Loucy (cell line): ENCODE data around the gene HASPIN.

Experiments
- EZH2phosphoT487 ChIP-seq: fragments of 200-600 bp; IDR thresholded peaks from 2 replicates; pipeline ENCODE4 v1.6.1; 2018; ENCODE audit warnings: antibody characterized with exemption, mild to moderate bottlenecking, moderate library complexity, borderline replicate concordance
- TF ChIP-seq, protein P1 (sequence below): fragments of 200-600 bp; sonication (generic); conservative IDR thresholded peaks from 2 replicates; pipeline ENCODE4 v1.5.1; 2014; ENCODE audit warnings: mild to moderate bottlenecking, antibody characterized with exemption, low read length

DNA sequence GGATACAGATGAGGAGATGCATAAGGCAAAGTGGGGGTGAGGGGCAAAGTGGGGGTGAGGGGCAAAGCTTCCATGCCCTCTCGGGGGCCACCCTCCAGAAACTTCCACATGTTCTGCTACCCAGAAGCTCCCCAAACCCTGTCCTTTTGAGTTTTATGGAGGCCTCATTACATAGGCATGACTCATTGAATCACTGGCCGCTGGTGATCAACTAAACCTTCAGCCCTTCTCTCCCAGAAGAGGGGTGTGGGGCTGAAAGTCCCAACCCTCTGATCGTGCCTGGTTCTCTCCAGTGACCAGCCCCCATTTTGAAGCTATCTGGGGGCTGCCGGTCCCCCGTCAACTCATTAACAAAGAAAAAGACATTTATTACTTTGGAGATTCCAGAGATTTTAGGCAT lies 49.8 kb downstream of the HASPIN start:
- TF ChIP-seq, protein P1, sequence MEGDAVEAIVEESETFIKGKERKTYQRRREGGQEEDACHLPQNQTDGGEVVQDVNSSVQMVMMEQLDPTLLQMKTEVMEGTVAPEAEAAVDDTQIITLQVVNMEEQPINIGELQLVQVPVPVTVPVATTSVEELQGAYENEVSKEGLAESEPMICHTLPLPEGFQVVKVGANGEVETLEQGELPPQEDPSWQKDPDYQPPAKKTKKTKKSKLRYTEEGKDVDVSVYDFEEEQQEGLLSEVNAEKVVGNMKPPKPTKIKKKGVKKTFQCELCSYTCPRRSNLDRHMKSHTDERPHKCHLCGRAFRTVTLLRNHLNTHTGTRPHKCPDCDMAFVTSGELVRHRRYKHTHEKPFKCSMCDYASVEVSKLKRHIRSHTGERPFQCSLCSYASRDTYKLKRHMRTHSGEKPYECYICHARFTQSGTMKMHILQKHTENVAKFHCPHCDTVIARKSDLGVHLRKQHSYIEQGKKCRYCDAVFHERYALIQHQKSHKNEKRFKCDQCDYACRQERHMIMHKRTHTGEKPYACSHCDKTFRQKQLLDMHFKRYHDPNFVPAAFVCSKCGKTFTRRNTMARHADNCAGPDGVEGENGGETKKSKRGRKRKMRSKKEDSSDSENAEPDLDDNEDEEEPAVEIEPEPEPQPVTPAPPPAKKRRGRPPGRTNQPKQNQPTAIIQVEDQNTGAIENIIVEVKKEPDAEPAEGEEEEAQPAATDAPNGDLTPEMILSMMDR, result no peak
- TF ChIP-seq EZH2phosphoT487, result no peak
